RPMI7951 (cell line): ENCODE results near the gene SPATS2. TPM values are rescaled to one million over a fixed set of nuclear protein-coding genes. Genes with fewer than 3 reads are reported as not detected.

Source experiments
- DNase-seq: peaks from one replicate; pipeline ENCODE4 v3.0.0-alpha.2; 2012; ENCODE audit warnings: low read depth
- total RNA-seq: library from RNA; depleted of rRNA; stranded (reverse); fragments of >200 nt; shearing (Covaris generic); gene quantifications from 2 replicates; pipeline ENCODE4 v1.2.3, GENCODE V29; 2014

Gene SPATS2
- total RNA-seq, 1 experiment from 2014 or later: 17.7 TPM

- no peak for DNase-seq
Observed at GRCh38 chr12:49540229-49541139, 173.2 kb downstream of the SPATS2 start.

- DNase-seq: no peak
Observed at GRCh38 chr12:49541140-49541861, 174.0 kb downstream of the SPATS2 start.

- no peak for DNase-seq
Observed at GRCh38 chr12:49541911-49542505, 174.7 kb downstream of the SPATS2 start.

GRCh38 chr12:49542592-49543160 lies 175.4 kb downstream of the SPATS2 start:
- no peak for DNase-seq

GRCh38 chr12:49543221-49543913 lies 176.1 kb downstream of the SPATS2 start:
- no peak for DNase-seq

- no peak for DNase-seq
Observed at GRCh38 chr12:49543914-49544815, 176.9 kb downstream of the SPATS2 start.

- no peak for DNase-seq
Observed at GRCh38 chr12:49545815-49546214, 178.6 kb downstream of the SPATS2 start.

GRCh38 chr12:49546481-49546880 lies 179.2 kb downstream of the SPATS2 start:
- DNase-seq: no peak

- no peak for DNase-seq
Observed at GRCh38 chr12:49547090-49547690, 179.9 kb downstream of the SPATS2 start.

GRCh38 chr12:49548481-49548821 lies 181.2 kb downstream of the SPATS2 start:
- no peak for DNase-seq

- DNase-seq: no peak
Observed at GRCh38 chr12:49548822-49549648, 181.8 kb downstream of the SPATS2 start.

GRCh38 chr12:49549735-49550692 lies 182.8 kb downstream of the SPATS2 start:
- DNase-seq: no peak

GRCh38 chr12:49550693-49551252 lies 183.5 kb downstream of the SPATS2 start:
- no peak for DNase-seq

- DNase-seq: peak; percentile 34
Observed at GRCh38 chr12:49552014-49552413, 184.8 kb downstream of the SPATS2 start.

GRCh38 chr12:49552425-49552824 lies 185.2 kb downstream of the SPATS2 start:
- DNase-seq: no peak

GRCh38 chr12:49552899-49553298 lies 185.6 kb downstream of the SPATS2 start:
- no peak for DNase-seq

GRCh38 chr12:49553512-49554088 lies 186.3 kb downstream of the SPATS2 start:
- peak; percentile 22 for DNase-seq
